HepG2 (cell line): ENCODE measurements around the gene ACAP1.

Experiments
- POLR2A ChIP-seq, 2 experiments: IDR thresholded peaks; 2 replicates each; pipeline ENCODE4 v1.6.1; 2011; ENCODE audit warnings: low read depth in 2 of 2, low read length in 2 of 2, mild to moderate bottlenecking in 1 of 2, moderate library complexity in 1 of 2; ENCODE audit not compliant: insufficient read depth in 1 of 2
- TF ChIP-seq, protein P1 (sequence below): sonication (generic); formaldehyde crosslinking; IDR thresholded peaks from 2 replicates; pipeline ENCODE4 v1.4.0; 2020; ENCODE audit warnings: missing genetic modification reagents, borderline replicate concordance

DNA sequence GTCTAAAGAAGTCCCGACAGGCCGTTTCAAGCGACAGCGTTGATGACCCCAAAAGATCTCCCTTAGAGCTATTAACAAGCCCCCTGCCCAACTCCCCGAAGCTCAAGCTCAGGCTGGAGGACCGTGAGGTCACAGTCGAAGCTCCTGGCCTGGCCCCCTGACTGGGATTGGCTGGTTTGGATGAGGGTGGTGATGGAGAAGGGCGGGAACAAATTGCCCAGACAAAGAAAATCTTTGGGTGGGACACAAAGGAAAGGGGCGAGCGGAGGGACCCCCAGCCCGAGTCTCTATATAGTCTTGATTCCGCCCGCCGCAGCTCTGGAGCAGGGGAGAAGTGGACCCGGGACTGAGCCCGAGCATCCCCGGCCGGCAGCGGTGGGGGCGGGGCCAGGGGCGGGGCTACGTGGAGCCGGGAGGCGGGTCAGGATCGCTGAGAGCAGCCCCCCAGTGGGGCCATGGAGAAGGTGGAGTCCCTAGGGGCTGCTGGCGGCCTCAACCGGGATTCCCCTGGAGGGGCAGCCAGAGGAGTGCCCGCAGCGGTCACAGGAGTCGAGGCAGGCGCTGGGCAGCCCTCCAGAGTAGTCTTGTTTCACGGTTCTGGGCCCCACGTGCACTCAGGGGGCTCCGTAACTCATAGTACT, 6.2 kb upstream of the ACAP1 start:
- peak in 1 of 2 experiments; percentile 54; a peak in 2 of 4 replicates for TF ChIP-seq POLR2A (IDR thresholded peaks at IDR 0.05; ENCODE audit: insufficient read depth in 1 of 2, low read depth in 2 of 2, low read length in 2 of 2)
- TF ChIP-seq, protein P1, sequence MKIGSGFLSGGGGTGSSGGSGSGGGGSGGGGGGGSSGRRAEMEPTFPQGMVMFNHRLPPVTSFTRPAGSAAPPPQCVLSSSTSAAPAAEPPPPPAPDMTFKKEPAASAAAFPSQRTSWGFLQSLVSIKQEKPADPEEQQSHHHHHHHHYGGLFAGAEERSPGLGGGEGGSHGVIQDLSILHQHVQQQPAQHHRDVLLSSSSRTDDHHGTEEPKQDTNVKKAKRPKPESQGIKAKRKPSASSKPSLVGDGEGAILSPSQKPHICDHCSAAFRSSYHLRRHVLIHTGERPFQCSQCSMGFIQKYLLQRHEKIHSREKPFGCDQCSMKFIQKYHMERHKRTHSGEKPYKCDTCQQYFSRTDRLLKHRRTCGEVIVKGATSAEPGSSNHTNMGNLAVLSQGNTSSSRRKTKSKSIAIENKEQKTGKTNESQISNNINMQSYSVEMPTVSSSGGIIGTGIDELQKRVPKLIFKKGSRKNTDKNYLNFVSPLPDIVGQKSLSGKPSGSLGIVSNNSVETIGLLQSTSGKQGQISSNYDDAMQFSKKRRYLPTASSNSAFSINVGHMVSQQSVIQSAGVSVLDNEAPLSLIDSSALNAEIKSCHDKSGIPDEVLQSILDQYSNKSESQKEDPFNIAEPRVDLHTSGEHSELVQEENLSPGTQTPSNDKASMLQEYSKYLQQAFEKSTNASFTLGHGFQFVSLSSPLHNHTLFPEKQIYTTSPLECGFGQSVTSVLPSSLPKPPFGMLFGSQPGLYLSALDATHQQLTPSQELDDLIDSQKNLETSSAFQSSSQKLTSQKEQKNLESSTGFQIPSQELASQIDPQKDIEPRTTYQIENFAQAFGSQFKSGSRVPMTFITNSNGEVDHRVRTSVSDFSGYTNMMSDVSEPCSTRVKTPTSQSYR (CRISPR knock-in tag), result no peak
